Coronary artery (tissue), 2 donors: ENCODE results near the gene IGSF23.
"Not testable (repeated sequence)": the region's sequence is repeated elsewhere in the genome, so short reads cannot be mapped to it uniquely, and the experiment has no call there.

ENCODE experiments used
- DNase-seq: peaks from one replicate; pipeline ENCODE4 v3.0.0-alpha.2; 2017; ENCODE audit warnings: low spot score
- H3K27ac ChIP-seq, 2 donors: fragments of 200-600 bp; sonication (generic); one replicate each; pipeline ENCODE4 v1.5.1; 2016 to 2019
- H3K4me3 ChIP-seq: fragments of 200-600 bp; sonication (generic); 2 replicates; pipeline ENCODE4 v1.5.1; 2016; ENCODE audit warnings: mild to moderate bottlenecking, moderate library complexity
- TF ChIP-seq, protein P1 (sequence below): fragments of 200-600 bp; sonication (generic); IDR thresholded peaks from one replicate; pipeline ENCODE4 v1.5.1; 2019; ENCODE audit warnings: antibody characterized with exemption

Gene IGSF23

GRCh38 chr19:44668985-44669764, 55.8 kb downstream of the IGSF23 start:
- TF ChIP-seq, protein P1, sequence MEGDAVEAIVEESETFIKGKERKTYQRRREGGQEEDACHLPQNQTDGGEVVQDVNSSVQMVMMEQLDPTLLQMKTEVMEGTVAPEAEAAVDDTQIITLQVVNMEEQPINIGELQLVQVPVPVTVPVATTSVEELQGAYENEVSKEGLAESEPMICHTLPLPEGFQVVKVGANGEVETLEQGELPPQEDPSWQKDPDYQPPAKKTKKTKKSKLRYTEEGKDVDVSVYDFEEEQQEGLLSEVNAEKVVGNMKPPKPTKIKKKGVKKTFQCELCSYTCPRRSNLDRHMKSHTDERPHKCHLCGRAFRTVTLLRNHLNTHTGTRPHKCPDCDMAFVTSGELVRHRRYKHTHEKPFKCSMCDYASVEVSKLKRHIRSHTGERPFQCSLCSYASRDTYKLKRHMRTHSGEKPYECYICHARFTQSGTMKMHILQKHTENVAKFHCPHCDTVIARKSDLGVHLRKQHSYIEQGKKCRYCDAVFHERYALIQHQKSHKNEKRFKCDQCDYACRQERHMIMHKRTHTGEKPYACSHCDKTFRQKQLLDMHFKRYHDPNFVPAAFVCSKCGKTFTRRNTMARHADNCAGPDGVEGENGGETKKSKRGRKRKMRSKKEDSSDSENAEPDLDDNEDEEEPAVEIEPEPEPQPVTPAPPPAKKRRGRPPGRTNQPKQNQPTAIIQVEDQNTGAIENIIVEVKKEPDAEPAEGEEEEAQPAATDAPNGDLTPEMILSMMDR = no peak
- Histone ChIP-seq H3K27ac (no peak overlapping the region), H3K4me3 (no peak overlapping the region)
- no peak for DNase-seq

- DNase-seq, H3K4me3 ChIP-seq: not testable (repeated sequence)
These were observed 56.7 kb downstream of the IGSF23 start for GRCh38 chr19:44670027-44670426.

GRCh38 chr19:44671400-44671799, 58.0 kb downstream of the IGSF23 start, which contains the start of gene CEACAM19:
TSS of gene CEACAM19 (plus strand) at chr19:44671482. CDS start at chr19:44671932, 450 bp downstream.
- Histone ChIP-seq H3K27ac (no peak within 1 kb of the TSS), H3K4me3 (no peak within 1 kb of the TSS)
- DNase-seq = no peak
- TF ChIP-seq, protein P1 = no peak

More at GRCh38 chr19:44670027-44670426, 56.7 kb downstream of the IGSF23 start:
- not testable (repeated sequence) for H3K27ac ChIP-seq

DNA sequence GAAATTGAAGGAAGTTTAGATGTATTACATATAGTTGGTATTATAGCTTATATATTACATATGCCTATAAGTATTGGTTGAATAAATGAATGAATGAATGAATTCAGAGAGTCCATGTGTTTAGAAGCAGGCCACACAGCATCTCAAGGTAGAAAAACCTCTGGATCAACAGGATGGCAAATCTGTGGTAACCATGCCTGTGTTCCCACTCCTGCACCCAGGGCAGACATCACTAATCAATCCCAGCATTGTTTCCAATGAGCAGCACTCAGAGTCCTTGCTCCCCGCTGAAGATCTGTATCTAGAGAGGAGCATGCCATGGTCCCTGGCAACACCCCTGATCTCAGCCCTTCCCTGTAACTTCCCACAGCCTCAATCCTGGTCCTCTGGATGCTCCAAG, 58.9 kb downstream of the IGSF23 start:
- H3K27ac ChIP-seq = no peak overlapping the region
- no peak overlapping the region for H3K4me3 ChIP-seq
- DNase-seq = no peak
- TF ChIP-seq, protein P1 = no peak

GRCh38 chr19:44673510-44673909, 60.1 kb downstream of the IGSF23 start:
- Histone ChIP-seq H3K4me3 (no peak overlapping the region), H3K27ac (no peak overlapping the region)
- DNase-seq = no peak
- TF ChIP-seq, protein P1 = no peak

GRCh38 chr19:44675521-44675920, 62.2 kb downstream of the IGSF23 start:
- TF ChIP-seq, protein P1 = no peak
- no peak overlapping the region for H3K4me3 ChIP-seq
- H3K27ac ChIP-seq = no peak overlapping the region
- DNase-seq = no peak

DNA sequence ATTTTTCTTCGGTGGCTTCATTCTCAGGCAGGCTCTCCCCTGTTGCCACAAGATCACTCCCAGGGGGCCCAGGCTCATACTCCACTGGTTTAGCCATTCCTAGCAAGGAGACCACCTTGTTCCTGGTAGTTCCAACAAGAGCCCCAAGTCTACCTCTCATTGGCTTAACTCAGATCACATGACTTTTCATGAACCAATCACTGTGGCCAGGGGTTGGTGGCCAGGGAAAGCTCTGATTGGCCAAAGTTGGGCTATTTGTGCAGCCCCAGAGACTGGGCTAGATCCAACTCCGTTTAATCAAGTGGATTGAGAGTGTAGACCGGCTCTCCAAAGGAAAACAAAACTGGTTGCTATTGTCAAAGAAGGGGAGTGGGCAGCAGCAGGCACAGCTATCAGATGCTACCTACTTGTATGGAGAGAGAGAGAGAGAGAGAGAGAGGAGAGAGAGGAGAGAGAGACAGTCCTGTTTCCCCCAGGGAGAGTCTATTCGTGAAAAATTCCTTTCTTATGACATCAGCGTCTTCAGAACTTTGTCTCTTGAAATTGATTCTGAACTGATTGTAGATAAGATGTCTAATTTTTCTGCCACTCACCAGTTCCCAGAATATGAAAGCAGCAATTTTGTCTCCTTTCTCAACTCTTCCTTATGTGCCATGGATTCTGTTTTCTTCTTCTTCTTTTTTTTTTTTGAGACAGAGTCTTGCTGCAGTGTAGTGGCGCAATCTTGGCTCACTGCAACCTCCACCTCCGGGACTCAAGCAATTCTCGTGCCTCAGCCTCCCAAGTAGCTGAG, 63.9 kb downstream of the IGSF23 start:
- no peak for DNase-seq
- Histone ChIP-seq H3K27ac (no peak overlapping the region), H3K4me3 (no peak overlapping the region)
- TF ChIP-seq, protein P1 = no peak
